ENCODE measurements around the gene PROC.
"Not testable (repeated sequence)": the region's sequence is repeated elsewhere in the genome, so short reads cannot be mapped to it uniquely, and the experiment has no call there.

Gene PROC

GRCh38 chr2:127427376-127428056, 9.3 kb downstream of the PROC start:
- no peak for DNase-seq (ENCODE audit: low spot score)

- DNase-seq (ENCODE audit: low spot score) = no peak
These were observed 10.0 kb downstream of the PROC start for GRCh38 chr2:127428057-127428814.

GRCh38 chr2:127428815-127429109, 10.5 kb downstream of the PROC start:
- no peak for DNase-seq (ENCODE audit: low spot score)

- no peak for DNase-seq (ENCODE audit: low spot score)
These were observed 11.1 kb downstream of the PROC start for GRCh38 chr2:127429291-127429690.

GRCh38 chr2:127429844-127430425, 11.7 kb downstream of the PROC start:
- no peak for DNase-seq (ENCODE audit: low spot score)

GRCh38 chr2:127431408-127432023, 13.3 kb downstream of the PROC start:
- DNase-seq (ENCODE audit: low spot score) = no peak

- DNase-seq (ENCODE audit: low spot score) = no peak
These were observed 16.3 kb downstream of the PROC start for GRCh38 chr2:127434515-127434914.

- DNase-seq (ENCODE audit: low spot score) = no peak
These were observed 18.8 kb downstream of the PROC start for GRCh38 chr2:127437056-127437455.

GRCh38 chr2:127437781-127438726, 19.8 kb downstream of the PROC start:
- DNase-seq (ENCODE audit: low spot score) = no peak

- DNase-seq (ENCODE audit: low spot score) = no peak
These were observed 21.1 kb downstream of the PROC start for GRCh38 chr2:127439343-127439742.

GRCh38 chr2:127448526-127448925, 30.3 kb downstream of the PROC start:
- DNase-seq (ENCODE audit: low spot score) = no peak

GRCh38 chr2:127449414-127449813, 31.2 kb downstream of the PROC start:
- DNase-seq (ENCODE audit: low spot score) = no peak

- no peak for DNase-seq (ENCODE audit: low spot score)
These were observed 31.7 kb downstream of the PROC start for GRCh38 chr2:127449898-127450297.

- DNase-seq (ENCODE audit: low spot score) = no peak
These were observed 33.8 kb downstream of the PROC start for GRCh38 chr2:127451981-127452380.

GRCh38 chr2:127452423-127452822, 34.2 kb downstream of the PROC start:
- not testable (repeated sequence) for DNase-seq (ENCODE audit: low spot score)

- no peak for DNase-seq (ENCODE audit: low spot score)
These were observed 34.8 kb downstream of the PROC start for GRCh38 chr2:127453013-127453391.

GRCh38 chr2:127453392-127454171, 35.4 kb downstream of the PROC start:
- peak; percentile 15 for DNase-seq (ENCODE audit: low spot score)

- no peak for DNase-seq (ENCODE audit: low spot score)
These were observed 36.7 kb downstream of the PROC start for GRCh38 chr2:127454595-127455565.

- no peak for DNase-seq (ENCODE audit: low spot score)
These were observed 37.6 kb downstream of the PROC start for GRCh38 chr2:127455566-127456493.

All from NAMALWA (cell line).